ENCODE data around the gene ERP44. TPM values are rescaled to one million over a fixed set of nuclear protein-coding genes. Genes with fewer than 3 reads are reported as not detected.

The ERP44 gene
- total RNA-seq, 1 donor from 2014 or later, result 27.0 TPM

DNA sequence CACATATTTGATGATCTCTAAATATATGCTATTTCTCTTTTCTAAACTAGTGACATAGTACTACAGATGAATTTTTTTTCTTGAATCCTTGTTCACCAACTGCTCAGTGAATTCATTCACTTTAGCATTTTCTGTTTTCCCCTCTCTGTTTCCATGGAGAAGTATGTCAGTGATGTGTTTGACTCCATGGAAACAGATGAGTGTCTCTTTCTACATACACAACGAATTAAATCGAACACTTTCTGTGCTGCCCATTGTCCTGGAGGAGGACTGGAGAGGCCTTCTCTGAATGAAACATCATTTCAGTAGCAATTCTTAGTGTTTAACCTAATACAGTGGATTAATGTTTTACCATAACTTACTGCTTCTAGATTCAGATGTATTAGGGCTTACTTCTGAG lies 9.8 kb upstream of the ERP44 start:
- no peak overlapping the region for H3K27ac ChIP-seq (ENCODE audit: low read depth, low read length)
- Mint-ChIP-seq H3K4me3 (ENCODE audit: unreplicated experiment) (no peak overlapping the region), H3K27me3 (ENCODE audit: low read depth, unreplicated experiment) (no peaks in the 10 kb centered on the region), H3K9me3 (ENCODE audit: unreplicated experiment) (no peaks in the 10 kb centered on the region), H3K4me1 (ENCODE audit: low read depth, unreplicated experiment) (peaks cover 3% of the 10 kb centered on the region), H3K36me3 (ENCODE audit: low read depth, unreplicated experiment) (peaks cover 6% of the 10 kb centered on the region), H3K27ac (ENCODE audit: unreplicated experiment) (no peak overlapping the region)
- H3K4me3 ChIP-seq (ENCODE audit: insufficient read depth, low read depth, low read length), result no peak overlapping the region
- peaks cover 15% of the 10 kb centered on the region for H3K36me3 ChIP-seq (ENCODE audit: insufficient read depth, low read length)
- no peak overlapping the region for H2AFZ ChIP-seq (ENCODE audit: low read depth, low read length)
- no peak for TF ChIP-seq EZH2 (IDR thresholded peaks at IDR 0.05; ENCODE audit: insufficient read depth, low read length)
- TF ChIP-seq, protein P1, sequence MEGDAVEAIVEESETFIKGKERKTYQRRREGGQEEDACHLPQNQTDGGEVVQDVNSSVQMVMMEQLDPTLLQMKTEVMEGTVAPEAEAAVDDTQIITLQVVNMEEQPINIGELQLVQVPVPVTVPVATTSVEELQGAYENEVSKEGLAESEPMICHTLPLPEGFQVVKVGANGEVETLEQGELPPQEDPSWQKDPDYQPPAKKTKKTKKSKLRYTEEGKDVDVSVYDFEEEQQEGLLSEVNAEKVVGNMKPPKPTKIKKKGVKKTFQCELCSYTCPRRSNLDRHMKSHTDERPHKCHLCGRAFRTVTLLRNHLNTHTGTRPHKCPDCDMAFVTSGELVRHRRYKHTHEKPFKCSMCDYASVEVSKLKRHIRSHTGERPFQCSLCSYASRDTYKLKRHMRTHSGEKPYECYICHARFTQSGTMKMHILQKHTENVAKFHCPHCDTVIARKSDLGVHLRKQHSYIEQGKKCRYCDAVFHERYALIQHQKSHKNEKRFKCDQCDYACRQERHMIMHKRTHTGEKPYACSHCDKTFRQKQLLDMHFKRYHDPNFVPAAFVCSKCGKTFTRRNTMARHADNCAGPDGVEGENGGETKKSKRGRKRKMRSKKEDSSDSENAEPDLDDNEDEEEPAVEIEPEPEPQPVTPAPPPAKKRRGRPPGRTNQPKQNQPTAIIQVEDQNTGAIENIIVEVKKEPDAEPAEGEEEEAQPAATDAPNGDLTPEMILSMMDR (IDR thresholded peaks at IDR 0.05; ENCODE audit: insufficient read depth, low read depth, low read length), result no peak
- H3K4me2 ChIP-seq (ENCODE audit: low read length), result no peak overlapping the region
- DNase-seq (ENCODE audit: low read depth), result no peak
- H4K20me1 ChIP-seq (ENCODE audit: insufficient read depth, low read length), result peaks cover 8% of the 10 kb centered on the region
- H3K27me3 ChIP-seq (ENCODE audit: insufficient read depth, low read length), result no peaks in the 10 kb centered on the region
- H3K4me1 ChIP-seq (ENCODE audit: insufficient read depth, low read length), result peaks cover 14% of the 10 kb centered on the region
- no peaks in the 10 kb centered on the region for H3K79me2 ChIP-seq (ENCODE audit: insufficient read depth, low read length)
- H3K9me3 ChIP-seq (ENCODE audit: insufficient read depth, low read depth, low read length), result no peaks in the 10 kb centered on the region
- no peak for FAIRE-seq
- no peak overlapping the region for H3K9ac ChIP-seq (ENCODE audit: low read length)

DNA sequence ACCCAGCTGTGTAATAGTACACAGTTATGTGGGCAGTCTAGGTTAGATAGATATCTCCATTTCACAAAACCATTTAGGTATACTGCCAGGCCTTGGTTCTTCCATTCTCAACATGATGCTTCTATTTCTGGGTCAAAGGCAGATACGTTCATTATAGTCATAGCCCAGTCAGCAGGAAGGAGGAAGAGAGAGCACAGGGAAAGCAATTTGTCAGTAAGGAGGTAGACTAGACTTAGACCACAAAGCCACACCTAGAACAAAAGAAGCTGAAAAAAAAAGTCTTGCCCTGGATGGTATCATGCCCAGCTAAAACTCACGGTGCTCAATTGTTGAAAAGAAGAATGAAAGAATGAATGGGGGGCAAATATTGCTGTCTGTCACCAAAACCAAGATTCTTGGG lies 7.8 kb upstream of the ERP44 start:
- Histone ChIP-seq H3K4me2 (ENCODE audit: low read length) (no peak overlapping the region), H3K9me3 (ENCODE audit: insufficient read depth, low read depth, low read length) (no peaks in the 10 kb centered on the region), H4K20me1 (ENCODE audit: insufficient read depth, low read length) (peaks cover 2% of the 10 kb centered on the region), H3K27ac (ENCODE audit: low read depth, low read length) (no peak overlapping the region), H3K79me2 (ENCODE audit: insufficient read depth, low read length) (no peaks in the 10 kb centered on the region), H3K36me3 (ENCODE audit: insufficient read depth, low read length) (peaks cover 15% of the 10 kb centered on the region), H3K4me1 (ENCODE audit: insufficient read depth, low read length) (peaks cover 12% of the 10 kb centered on the region), H2AFZ (ENCODE audit: low read depth, low read length) (no peak overlapping the region), H3K9ac (ENCODE audit: low read length) (no peak overlapping the region), H3K27me3 (ENCODE audit: insufficient read depth, low read length) (no peaks in the 10 kb centered on the region), H3K4me3 (ENCODE audit: insufficient read depth, low read depth, low read length) (no peak overlapping the region)
- Mint-ChIP-seq H3K36me3 (ENCODE audit: low read depth, unreplicated experiment) (peaks cover 4% of the 10 kb centered on the region), H3K9me3 (ENCODE audit: unreplicated experiment) (no peaks in the 10 kb centered on the region), H3K27me3 (ENCODE audit: low read depth, unreplicated experiment) (no peaks in the 10 kb centered on the region), H3K27ac (ENCODE audit: unreplicated experiment) (no peak overlapping the region), H3K4me3 (ENCODE audit: unreplicated experiment) (no peak overlapping the region), H3K4me1 (ENCODE audit: low read depth, unreplicated experiment) (peaks cover 3% of the 10 kb centered on the region)
- no peak for FAIRE-seq
- no peak for DNase-seq (ENCODE audit: low read depth)
- TF ChIP-seq, protein P1 (IDR thresholded peaks at IDR 0.05; ENCODE audit: insufficient read depth, low read depth, low read length), result no peak
- TF ChIP-seq EZH2 (IDR thresholded peaks at IDR 0.05; ENCODE audit: insufficient read depth, low read length), result no peak

DNA sequence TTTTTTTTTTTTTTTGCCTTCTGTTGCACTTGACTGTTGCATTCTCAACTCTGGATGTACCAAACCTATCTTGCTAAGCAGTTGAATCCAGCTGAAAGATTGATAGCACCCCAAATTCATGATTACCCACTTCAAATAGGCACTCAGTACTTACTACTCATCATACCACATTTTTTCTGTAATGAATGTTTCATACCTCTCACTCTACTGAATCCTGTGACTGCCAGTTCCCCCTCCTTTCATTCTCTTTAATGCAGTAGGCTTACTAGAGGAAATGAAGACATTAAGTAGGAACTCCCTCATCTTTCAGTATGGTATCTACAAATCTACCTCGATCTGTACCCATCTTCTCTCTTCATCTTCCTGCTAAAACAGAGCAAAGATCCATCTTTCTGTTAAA lies 7.1 kb upstream of the ERP44 start:
- no peak for FAIRE-seq
- no peaks in the 10 kb centered on the region for H3K9me3 ChIP-seq (ENCODE audit: insufficient read depth, low read depth, low read length)
- no peaks in the 10 kb centered on the region for H3K79me2 ChIP-seq (ENCODE audit: insufficient read depth, low read length)
- H3K4me2 ChIP-seq (ENCODE audit: low read length), result no peak overlapping the region
- Mint-ChIP-seq H3K4me3 (ENCODE audit: unreplicated experiment) (no peak overlapping the region), H3K36me3 (ENCODE audit: low read depth, unreplicated experiment) (peaks cover 4% of the 10 kb centered on the region), H3K27ac (ENCODE audit: unreplicated experiment) (no peak overlapping the region), H3K4me1 (ENCODE audit: low read depth, unreplicated experiment) (peaks cover 3% of the 10 kb centered on the region), H3K9me3 (ENCODE audit: unreplicated experiment) (no peaks in the 10 kb centered on the region), H3K27me3 (ENCODE audit: low read depth, unreplicated experiment) (no peaks in the 10 kb centered on the region)
- TF ChIP-seq, protein P1 (IDR thresholded peaks at IDR 0.05; ENCODE audit: insufficient read depth, low read depth, low read length), result no peak
- TF ChIP-seq EZH2 (IDR thresholded peaks at IDR 0.05; ENCODE audit: insufficient read depth, low read length), result no peak
- no peak for DNase-seq (ENCODE audit: low read depth)
- no peak overlapping the region for H3K4me3 ChIP-seq (ENCODE audit: insufficient read depth, low read depth, low read length)
- H3K9ac ChIP-seq (ENCODE audit: low read length), result no peak overlapping the region
- H3K27ac ChIP-seq (ENCODE audit: low read depth, low read length), result no peak overlapping the region
- no peaks in the 10 kb centered on the region for H3K27me3 ChIP-seq (ENCODE audit: insufficient read depth, low read length)
- peaks cover 15% of the 10 kb centered on the region for H3K36me3 ChIP-seq (ENCODE audit: insufficient read depth, low read length)
- H2AFZ ChIP-seq (ENCODE audit: low read depth, low read length), result no peak overlapping the region
- no peaks in the 10 kb centered on the region for H4K20me1 ChIP-seq (ENCODE audit: insufficient read depth, low read length)
- H3K4me1 ChIP-seq (ENCODE audit: insufficient read depth, low read length), result peaks cover 5% of the 10 kb centered on the region

Data from astrocyte (in vitro differentiated cells and primary cell).